Effector memory CD4-positive, alpha-beta T cell (primary cell): Measurements from ENCODE around the gene MFNG.

Experiments used
- DNase-seq, 3 donors: peaks; one replicate each; pipeline ENCODE4 v3.0.0-alpha.2; 2020
- H3K27ac ChIP-seq: 2 replicates; pipeline ENCODE4 v1.7.0; 2013; ENCODE audit warnings: mild to moderate bottlenecking, low read length, moderate library complexity; ENCODE audit not compliant: insufficient read depth, poor library complexity, severe bottlenecking
- H3K27me3 ChIP-seq: replicated peaks from 2 replicates; pipeline ENCODE4 v1.7.0; 2013; ENCODE audit warnings: mild to moderate bottlenecking, low read length; ENCODE audit not compliant: insufficient read depth, control insufficient read depth, poor library complexity, severe bottlenecking
- H3K36me3 ChIP-seq: 2 replicates; pipeline ENCODE4 v1.7.0; 2013; ENCODE audit warnings: mild to moderate bottlenecking, low read length, moderate library complexity; ENCODE audit not compliant: control insufficient read depth, insufficient read depth
- H3K4me1 ChIP-seq: 2 replicates; pipeline ENCODE4 v1.7.0; 2013; ENCODE audit warnings: low read length, mild to moderate bottlenecking; ENCODE audit not compliant: control insufficient read depth, insufficient read depth, poor library complexity, severe bottlenecking
- H3K4me3 ChIP-seq: 2 replicates; pipeline ENCODE4 v1.7.0; 2013; ENCODE audit warnings: low read length, low read depth, mild to moderate bottlenecking; ENCODE audit not compliant: insufficient read depth, poor library complexity, severe bottlenecking
- H3K9me3 ChIP-seq: 2 replicates; pipeline ENCODE4 v1.7.0; 2013; ENCODE audit warnings: mild to moderate bottlenecking, low read length, moderate library complexity; ENCODE audit not compliant: control insufficient read depth

MFNG gene

GRCh38 chr22:37514526-37515051, 28.4 kb upstream of the MFNG start:
- peaks cover under 1% of the 10 kb centered on the region for H3K4me1 ChIP-seq
- H3K36me3 ChIP-seq = no peaks in the 10 kb centered on the region
- no peak overlapping the region for H3K4me3 ChIP-seq
- no peak for DNase-seq
- H3K27ac ChIP-seq = no peak overlapping the region
- no peaks in the 10 kb centered on the region for H3K9me3 ChIP-seq
- peaks cover under 1% of the 10 kb centered on the region for H3K27me3 ChIP-seq

GRCh38 chr22:37511395-37512104, 25.4 kb upstream of the MFNG start:
- no peak for DNase-seq
- no peaks in the 10 kb centered on the region for H3K27me3 ChIP-seq
- no peaks in the 10 kb centered on the region for H3K9me3 ChIP-seq
- no peaks in the 10 kb centered on the region for H3K36me3 ChIP-seq
- no peak overlapping the region for H3K27ac ChIP-seq
- H3K4me1 ChIP-seq = no peaks in the 10 kb centered on the region
- H3K4me3 ChIP-seq = no peak overlapping the region

- Histone ChIP-seq H3K9me3 (no peaks in the 10 kb centered on the region), H3K27ac (no peak overlapping the region), H3K4me1 (no peaks in the 10 kb centered on the region), H3K4me3 (no peak overlapping the region), H3K36me3 (no peaks in the 10 kb centered on the region), H3K27me3 (no peaks in the 10 kb centered on the region)
- no peak for DNase-seq
These were observed 23.9 kb upstream of the MFNG start for GRCh38 chr22:37510091-37510490.

GRCh38 chr22:37509059-37509860, 23.1 kb upstream of the MFNG start:
- DNase-seq = no peak
- Histone ChIP-seq H3K27ac (no peak overlapping the region), H3K36me3 (no peaks in the 10 kb centered on the region), H3K27me3 (no peaks in the 10 kb centered on the region), H3K4me3 (no peak overlapping the region), H3K9me3 (no peaks in the 10 kb centered on the region), H3K4me1 (no peaks in the 10 kb centered on the region)

- no peak for DNase-seq
- H3K27ac ChIP-seq = no peak overlapping the region
- H3K4me1 ChIP-seq = no peaks in the 10 kb centered on the region
- no peaks in the 10 kb centered on the region for H3K36me3 ChIP-seq
- H3K27me3 ChIP-seq = no peaks in the 10 kb centered on the region
- H3K9me3 ChIP-seq = no peaks in the 10 kb centered on the region
- H3K4me3 ChIP-seq = no peak overlapping the region
These were observed 22.3 kb upstream of the MFNG start for GRCh38 chr22:37508431-37508992.

- DNase-seq = no peak
- Histone ChIP-seq H3K27ac (no peak overlapping the region), H3K36me3 (no peaks in the 10 kb centered on the region), H3K27me3 (no peaks in the 10 kb centered on the region), H3K4me1 (no peaks in the 10 kb centered on the region), H3K4me3 (no peak overlapping the region), H3K9me3 (no peaks in the 10 kb centered on the region)
These were observed 21.5 kb upstream of the MFNG start for GRCh38 chr22:37507731-37508130.

GRCh38 chr22:37505989-37506388, 19.8 kb upstream of the MFNG start:
- no peaks in the 10 kb centered on the region for H3K27me3 ChIP-seq
- H3K9me3 ChIP-seq = no peaks in the 10 kb centered on the region
- DNase-seq = no peak
- H3K4me1 ChIP-seq = no peaks in the 10 kb centered on the region
- no peak overlapping the region for H3K27ac ChIP-seq
- no peak overlapping the region for H3K4me3 ChIP-seq
- H3K36me3 ChIP-seq = no peaks in the 10 kb centered on the region

- H3K27ac ChIP-seq = no peak overlapping the region
- no peaks in the 10 kb centered on the region for H3K27me3 ChIP-seq
- DNase-seq = no peak
- no peak overlapping the region for H3K4me3 ChIP-seq
- no peaks in the 10 kb centered on the region for H3K9me3 ChIP-seq
- no peaks in the 10 kb centered on the region for H3K36me3 ChIP-seq
- H3K4me1 ChIP-seq = no peaks in the 10 kb centered on the region
These were observed 19.4 kb upstream of the MFNG start for GRCh38 chr22:37505565-37505964.

GRCh38 chr22:37504964-37505363, 18.8 kb upstream of the MFNG start:
- H3K4me1 ChIP-seq = no peaks in the 10 kb centered on the region
- no peaks in the 10 kb centered on the region for H3K36me3 ChIP-seq
- no peak overlapping the region for H3K27ac ChIP-seq
- no peak for DNase-seq
- H3K9me3 ChIP-seq = no peaks in the 10 kb centered on the region
- no peaks in the 10 kb centered on the region for H3K27me3 ChIP-seq
- H3K4me3 ChIP-seq = no peak overlapping the region

- no peaks in the 10 kb centered on the region for H3K36me3 ChIP-seq
- H3K4me1 ChIP-seq = no peaks in the 10 kb centered on the region
These were observed 17.7 kb upstream of the MFNG start for GRCh38 chr22:37503850-37504249.

More at GRCh38 chr22:37503850-37504249, 17.7 kb upstream of the MFNG start:
- no peak for DNase-seq
- Histone ChIP-seq H3K27me3 (no peaks in the 10 kb centered on the region), H3K9me3 (no peaks in the 10 kb centered on the region), H3K4me3 (no peak overlapping the region), H3K27ac (no peak overlapping the region)
